Upper lobe of left lung (tissue), 6 donors: Measurements from ENCODE around the gene LLPH. TPM values are rescaled to one million over a fixed set of nuclear protein-coding genes. Genes with fewer than 3 reads are reported as not detected.

Source experiments
- ATAC-seq, 2 donors: fragments of 200-7000 bp; cut with Tn5 transposase; one replicate each; pipeline ENCODE4 v1.9.1; 2022; ENCODE audit warnings: mild to moderate bottlenecking in 2 of 2, moderate library complexity in 2 of 2; ENCODE audit not compliant: low FRiP score in 2 of 2
- DNase-seq, 2 donors: peaks; one replicate each; pipeline ENCODE4 v3.0.0-alpha.2; 2019 to 2020
- H3K27ac ChIP-seq, 4 donors: fragments of 200-600 bp; sonication (generic); one replicate each; pipeline ENCODE4 v1.5.1; 2016 to 2019
- H3K27me3 ChIP-seq, 4 donors: fragments of 200-600 bp; sonication (generic); one replicate each; pipeline ENCODE4 v1.5.1; 2017 to 2019
- H3K36me3 ChIP-seq, 4 donors: fragments of 200-600 bp; sonication (generic); one replicate each; pipeline ENCODE4 v1.5.1; 2016 to 2019
- H3K4me1 ChIP-seq, 4 donors: fragments of 200-600 bp; sonication (generic); one replicate each; pipeline ENCODE4 v1.5.1; 2018 to 2019
- H3K4me3 ChIP-seq, 4 donors: fragments of 200-600 bp; sonication (generic); one replicate each; pipeline ENCODE4 v1.5.1; 2017 to 2019; ENCODE audit warnings: mild to moderate bottlenecking in 2 of 4, moderate library complexity in 1 of 4
- H3K9me3 ChIP-seq, 4 donors: fragments of 200-600 bp; sonication (generic); one replicate each; pipeline ENCODE4 v1.5.1; 2018 to 2019
- CTCF ChIP-seq, 6 experiments: fragments of 450-650 bp in 4 of 6; fragments of 200-600 bp in 2 of 6; sonication (generic) in 2 of 6; IDR thresholded peaks; one replicate each; pipeline ENCODE4 v1.5.1; 2016 to 2019; ENCODE audit warnings: antibody characterized with exemption in 6 of 6
- EP300 ChIP-seq, 4 donors: sonication (generic); formaldehyde crosslinking; IDR thresholded peaks; one replicate each; pipeline ENCODE4 v1.5.1; 2017; ENCODE audit warnings: antibody characterized with exemption in 4 of 4, control low read depth in 2 of 4
- POLR2A ChIP-seq, 4 donors: fragments of 450-650 bp; IDR thresholded peaks; one replicate each; pipeline ENCODE4 v1.5.1; 2016 to 2017; ENCODE audit warnings: antibody characterized with exemption in 4 of 4, mild to moderate bottlenecking in 2 of 4
- POLR2AphosphoS5 ChIP-seq, 2 donors: sonication (generic); formaldehyde crosslinking; IDR thresholded peaks; one replicate each; pipeline ENCODE4 v1.5.1; 2017; ENCODE audit warnings: antibody characterized with exemption in 2 of 2
- WGBS, 2 donors: methylation state at CpG; one replicate each; pipeline ENCODE4 v1.1.5; 2017 to 2018; 5-methylcytosine and 5-hydroxymethylcytosine counted together
- total RNA-seq, 6 donors: library from RNA; depleted of rRNA in 4 of 6; stranded (reverse); fragments of >200 nt in 4 of 6; gene quantifications; one replicate each; pipeline versions ENCODE4 v1.1.0 to v1.2.1, GENCODE V29; 2016 to 2021
- donor health status: DM: no; HTN: no; CAD: no; lungs with moderate emphysema.
- donor health status: DM: no; HTN: yes; CAD: no; lungs with severe emphysema.

The LLPH gene
- total RNA-seq, 6 donors from 2014 or later = 2.1 to 18.5 (median 5.9) TPM

- TF ChIP-seq EP300 (IDR thresholded peaks at IDR 0.05) (no peak), CTCF (IDR thresholded peaks at IDR 0.05) (no peak), POLR2AphosphoS5 (IDR thresholded peaks at IDR 0.05) (no peak), POLR2A (IDR thresholded peaks at IDR 0.05) (no peak)
- Histone ChIP-seq H3K27me3 (no peaks in the 10 kb centered on the region), H3K4me1 (no peaks in the 10 kb centered on the region), H3K36me3 (no peaks in the 10 kb centered on the region), H3K27ac (no peak overlapping the region), H3K4me3 (no peak overlapping the region), H3K9me3 (peaks cover 0 to 3% (median 0%) of the 10 kb centered on the region in 4 donors)
- 85 to 86% methylated on average over 1 of the region's 1 CpG for WGBS, 2 donors
- no peak for ATAC-seq
- no peak for DNase-seq
These were observed 45.3 kb downstream of the LLPH start for GRCh38 chr12:66085213-66085612.

DNA sequence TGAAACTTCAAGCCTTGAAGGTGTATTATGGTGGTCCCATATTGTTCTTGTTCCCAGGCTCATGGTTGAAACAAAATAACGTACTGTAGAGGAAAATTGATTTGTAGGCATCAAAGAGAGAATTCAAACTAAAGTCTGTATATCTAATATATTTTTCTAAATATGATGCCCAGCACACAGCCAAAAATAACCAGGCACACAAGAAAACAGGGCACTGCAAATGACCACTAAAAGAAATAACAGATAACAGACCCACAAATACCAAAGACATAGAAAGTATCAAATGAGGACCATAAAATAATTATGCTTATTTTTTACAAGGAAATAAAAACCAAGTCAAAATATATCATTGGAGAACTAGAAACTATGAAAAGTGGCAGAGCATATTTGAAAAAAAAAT is 46.8 kb downstream of the LLPH start:
- H3K4me3 ChIP-seq = no peak overlapping the region
- DNase-seq (no peak), ATAC-seq (no peak)
- TF ChIP-seq POLR2A (IDR thresholded peaks at IDR 0.05) (no peak), CTCF (IDR thresholded peaks at IDR 0.05) (no peak), POLR2AphosphoS5 (IDR thresholded peaks at IDR 0.05) (no peak), EP300 (IDR thresholded peaks at IDR 0.05) (no peak)
- no peaks in the 10 kb centered on the region for H3K36me3 ChIP-seq
- H3K27me3 ChIP-seq = no peaks in the 10 kb centered on the region
- H3K4me1 ChIP-seq = no peaks in the 10 kb centered on the region
- H3K27ac ChIP-seq = no peak overlapping the region
- H3K9me3 ChIP-seq = peaks cover 0 to 3% (median 0%) of the 10 kb centered on the region in 4 donors
- WGBS, 2 donors = 80 to 83% methylated on average over 1 of the region's 1 CpG

DNA sequence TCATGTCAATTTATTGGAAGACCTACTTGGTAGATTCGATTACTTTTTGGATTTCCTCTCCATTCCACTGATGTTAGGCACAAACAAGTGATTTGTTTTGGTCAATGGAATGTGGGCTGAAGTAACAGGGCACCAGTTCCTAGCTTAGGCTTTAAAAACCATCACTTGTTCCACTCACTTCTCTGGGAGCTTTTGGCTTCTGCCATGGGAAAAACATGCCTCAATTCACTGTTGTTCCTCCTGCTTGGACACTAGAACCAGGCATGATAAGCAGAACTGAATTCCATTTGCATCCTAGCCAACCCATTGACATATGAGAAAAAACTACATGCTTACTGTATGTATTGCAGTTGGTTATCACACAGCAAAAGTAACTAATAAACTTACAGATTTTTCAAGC is 47.8 kb downstream of the LLPH start:
- Histone ChIP-seq H3K36me3 (no peaks in the 10 kb centered on the region), H3K27me3 (no peaks in the 10 kb centered on the region), H3K4me1 (no peaks in the 10 kb centered on the region), H3K9me3 (peaks cover 0 to 3% (median 0%) of the 10 kb centered on the region in 4 donors), H3K4me3 (no peak overlapping the region), H3K27ac (no peak overlapping the region)
- no peak for DNase-seq
- TF ChIP-seq POLR2A (IDR thresholded peaks at IDR 0.05) = no peak
- TF ChIP-seq EP300 (IDR thresholded peaks at IDR 0.05) = no peak
- TF ChIP-seq CTCF (IDR thresholded peaks at IDR 0.05) = no peak
- no peak for TF ChIP-seq POLR2AphosphoS5 (IDR thresholded peaks at IDR 0.05)
- ATAC-seq = no peak
- WGBS, 2 donors = 77 to 93% methylated on average over 1 of the region's 1 CpG

DNA sequence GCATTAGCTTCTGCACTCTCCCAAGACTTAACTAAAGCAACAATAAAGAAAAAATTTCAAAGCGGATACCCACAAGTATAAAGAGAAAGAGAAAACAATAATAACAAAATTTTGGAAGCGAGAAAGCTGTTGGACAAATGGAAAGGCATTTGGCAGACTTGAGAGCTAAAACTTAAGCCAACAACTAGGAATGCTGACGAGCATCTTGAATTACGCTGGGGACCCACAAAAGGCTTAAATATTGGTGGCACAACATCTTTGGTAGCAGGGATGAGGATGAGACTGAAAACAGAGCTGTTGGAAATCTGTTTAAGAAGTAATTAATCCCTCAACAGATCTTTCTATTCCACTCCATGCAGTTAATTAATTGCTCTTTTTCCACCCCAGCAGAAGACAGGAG is 49.8 kb downstream of the LLPH start:
- H3K9me3 ChIP-seq = peaks cover 0 to 3% (median 0%) of the 10 kb centered on the region in 4 donors
- no peaks in the 10 kb centered on the region for H3K36me3 ChIP-seq
- DNase-seq = no peak
- no peak overlapping the region for H3K27ac ChIP-seq
- H3K27me3 ChIP-seq = no peaks in the 10 kb centered on the region
- 76 to 78% methylated on average over 4 of the region's 4 CpGs for WGBS, 2 donors
- no peaks in the 10 kb centered on the region for H3K4me1 ChIP-seq
- ATAC-seq = no peak
- H3K4me3 ChIP-seq = no peak overlapping the region
- TF ChIP-seq POLR2A (IDR thresholded peaks at IDR 0.05) = no peak
- TF ChIP-seq EP300 (IDR thresholded peaks at IDR 0.05) = no peak
- no peak for TF ChIP-seq CTCF (IDR thresholded peaks at IDR 0.05)
- no peak for TF ChIP-seq POLR2AphosphoS5 (IDR thresholded peaks at IDR 0.05)

DNA sequence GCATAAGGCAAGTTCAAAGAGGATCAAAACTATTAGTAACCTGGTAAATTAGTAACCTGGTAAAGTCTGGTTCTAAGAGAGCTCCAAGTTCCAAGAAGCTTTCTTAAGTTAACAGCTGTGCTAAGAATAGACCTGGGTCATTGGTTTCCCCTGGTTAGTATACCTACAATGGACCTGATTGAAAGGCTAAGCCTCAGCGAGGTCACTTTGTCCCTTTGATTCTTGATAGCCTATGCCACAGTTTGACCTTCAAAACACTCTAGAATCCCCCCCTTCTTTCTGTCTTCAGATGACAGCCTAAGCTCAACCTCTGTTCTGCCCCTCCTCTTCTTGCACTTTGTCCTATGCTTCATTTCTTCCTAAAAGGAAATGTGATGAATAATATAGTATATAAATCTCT is 53.0 kb downstream of the LLPH start:
- Histone ChIP-seq H3K4me1 (no peaks in the 10 kb centered on the region), H3K4me3 (no peak overlapping the region), H3K27me3 (no peaks in the 10 kb centered on the region), H3K9me3 (no peaks in the 10 kb centered on the region), H3K36me3 (no peaks in the 10 kb centered on the region), H3K27ac (no peak overlapping the region)
- TF ChIP-seq POLR2A (IDR thresholded peaks at IDR 0.05) (no peak), CTCF (IDR thresholded peaks at IDR 0.05) (no peak), POLR2AphosphoS5 (IDR thresholded peaks at IDR 0.05) (no peak)
- no peak for DNase-seq
- ATAC-seq = no peak
- WGBS, 2 donors = 86 to 100% methylated on average over 1 of the region's 1 CpG
